ENCODE results near the gene FAF1.

FAF1 gene

GRCh38 chr1:50851466-50851865 lies 108.6 kb downstream of the FAF1 start (continued):
- TF ChIP-seq KLF17 (tag by site-specific recombination; IDR thresholded peaks at IDR 0.05) (no peak), KLF10 (tag by site-specific recombination; IDR thresholded peaks at IDR 0.05) (no peak), ZBTB6 (tag by site-specific recombination; IDR thresholded peaks at IDR 0.05) (no peak), ZNF23 (tag by site-specific recombination; IDR thresholded peaks at IDR 0.05; ENCODE audit: borderline replicate concordance) (no peak), ZNF549 (tag by site-specific recombination; IDR thresholded peaks at IDR 0.05) (no peak), ZNF623 (tag by site-specific recombination; IDR thresholded peaks at IDR 0.05) (no peak), ZBTB8A (tag by site-specific recombination; IDR thresholded peaks at IDR 0.05) (no peak), MYNN (tag by site-specific recombination; IDR thresholded peaks at IDR 0.05; ENCODE audit: borderline replicate concordance) (no peak), MEIS1 (CRISPR knock-in tag; IDR thresholded peaks at IDR 0.05; ENCODE audit: borderline replicate concordance) (no peak), TCF7L2 (IDR thresholded peaks at IDR 0.05; ENCODE audit: borderline replicate concordance, low read depth, low read length) (no peak)

- no peak overlapping the region for H3K4me3 ChIP-seq (ENCODE audit: low read depth, low read length)
- H3K36me3 ChIP-seq (ENCODE audit: control insufficient read depth in 2 of 2, insufficient read depth in 1 of 2, low read length in 2 of 2) = no peaks in the 10 kb centered on the region
- H3K27ac ChIP-seq (ENCODE audit: extremely low read depth, low read depth, low read length) = no peak overlapping the region
- ChIA-PET CTCF (interaction anchor here (1.2 kb wide), 1 partner anchor 22 kb away, joined by 11 read pairs; no protein-coding TSS in a partner anchor), POLR2A (interaction anchor here (0.6 kb wide), 1 partner anchor 11 kb away, joined by 3 read pairs; no protein-coding TSS in a partner anchor)
- H3K9me3 ChIP-seq (ENCODE audit: control insufficient read depth, insufficient read depth, low read depth, low read length) = no peaks in the 10 kb centered on the region
- no peaks in the 10 kb centered on the region for H3K4me1 ChIP-seq (ENCODE audit: control insufficient read depth, insufficient read depth, low read length)
- TF ChIP-seq ZNF146 (tag by site-specific recombination; IDR thresholded peaks at IDR 0.05) = no peak
- TF ChIP-seq ZNF785 (tag by site-specific recombination; IDR thresholded peaks at IDR 0.05) = no peak
- TF ChIP-seq HOXC10 (CRISPR knock-in tag; IDR thresholded peaks at IDR 0.05) = no peak
- no peak for TF ChIP-seq PATZ1 (tag by site-specific recombination; IDR thresholded peaks at IDR 0.05)
- no peak for TF ChIP-seq SCRT1 (tag by site-specific recombination; IDR thresholded peaks at IDR 0.05; ENCODE audit: borderline replicate concordance)
- no peak for TF ChIP-seq PRDM1 (tag by site-specific recombination; IDR thresholded peaks at IDR 0.05)
- no peak for TF ChIP-seq SP2 (tag by site-specific recombination; IDR thresholded peaks at IDR 0.05)
- TF ChIP-seq ZNF548 (tag by site-specific recombination; IDR thresholded peaks at IDR 0.05) = no peak
- TF ChIP-seq ZNF18 (tag by site-specific recombination; IDR thresholded peaks at IDR 0.05) = no peak
- TF ChIP-seq ZNF248 (tag by site-specific recombination; IDR thresholded peaks at IDR 0.05) = no peak
- TF ChIP-seq GLI2 (tag by site-specific recombination; IDR thresholded peaks at IDR 0.05; ENCODE audit: borderline replicate concordance, low read depth) = no peak
- no peak for TF ChIP-seq ZNF692 (tag by site-specific recombination; IDR thresholded peaks at IDR 0.05)
- TF ChIP-seq MZF1 (tag by site-specific recombination; IDR thresholded peaks at IDR 0.05; ENCODE audit: borderline replicate concordance) = no peak
- no peak for TF ChIP-seq KLF16 (tag by site-specific recombination; IDR thresholded peaks at IDR 0.05)
- TF ChIP-seq ZSCAN5A (tag by site-specific recombination; IDR thresholded peaks at IDR 0.05) = no peak
- no peak for TF ChIP-seq ZNF629 (tag by site-specific recombination; IDR thresholded peaks at IDR 0.05)
- TF ChIP-seq ZNF133 (tag by site-specific recombination; IDR thresholded peaks at IDR 0.05) = no peak
- no peak for TF ChIP-seq ZBTB44 (tag by site-specific recombination; IDR thresholded peaks at IDR 0.05)
These were observed 109.0 kb downstream of the FAF1 start for GRCh38 chr1:50851034-50851433.

Measured in HEK293 (cell line).